Measurements from ENCODE around the gene TMEM81.

The TMEM81 gene

GRCh38 chr1:205121660-205122488 is 37.6 kb upstream of the TMEM81 start, which contains the start of gene RBBP5:
Gene RBBP5, minus strand, starts transcription at chr1:205121978. Its CDS starts 105 bp downstream, at chr1:205121873.
- Histone ChIP-seq H3K36me3 (ENCODE audit: insufficient read depth, insufficient read length, low read length) (peaks cover 34% of the 10 kb centered on the region), H3K9me3 (ENCODE audit: insufficient read depth, low read length) (no peaks in the 10 kb centered on the region), H3K27me3 (ENCODE audit: insufficient read depth, insufficient read length) (no peaks in the 10 kb centered on the region), H3K9ac (ENCODE audit: insufficient read length, low read depth) (peak within 1 kb of the TSS; percentile 98), H3K4me3 (ENCODE audit: insufficient read length, low read depth) (peak within 1 kb of the TSS; percentile 94), H3K4me1 (ENCODE audit: insufficient read depth, insufficient read length) (no peaks in the 10 kb centered on the region)
- DNase-seq (ENCODE audit: low read depth, low spot score) = peak; percentile 100
- no peak for TF ChIP-seq ZNF274 (IDR thresholded peaks at IDR 0.05; ENCODE audit: low read depth, low read length)
- TF ChIP-seq YY1 (IDR thresholded peaks at IDR 0.05; ENCODE audit: insufficient read depth, insufficient read length) = peak; percentile 48
- TF ChIP-seq SUZ12 (IDR thresholded peaks at IDR 0.05; ENCODE audit: extremely low read depth, insufficient read depth, insufficient read length) = no peak

- DNase-seq (ENCODE audit: low read depth, low spot score) = no peak
- Histone ChIP-seq H3K36me3 (ENCODE audit: insufficient read depth, insufficient read length, low read length) (peaks cover 63% of the 10 kb centered on the region), H3K9ac (ENCODE audit: insufficient read length, low read depth) (no peak overlapping the region), H3K4me3 (ENCODE audit: insufficient read length, low read depth) (no peak overlapping the region), H3K27me3 (ENCODE audit: insufficient read depth, insufficient read length) (no peaks in the 10 kb centered on the region), H3K4me1 (ENCODE audit: insufficient read depth, insufficient read length) (no peaks in the 10 kb centered on the region), H3K9me3 (ENCODE audit: insufficient read depth, low read length) (no peaks in the 10 kb centered on the region)
- TF ChIP-seq SUZ12 (IDR thresholded peaks at IDR 0.05; ENCODE audit: extremely low read depth, insufficient read depth, insufficient read length) = no peak
- no peak for TF ChIP-seq YY1 (IDR thresholded peaks at IDR 0.05; ENCODE audit: insufficient read depth, insufficient read length)
- no peak for TF ChIP-seq ZNF274 (IDR thresholded peaks at IDR 0.05; ENCODE audit: low read depth, low read length)
These were observed 34.5 kb upstream of the TMEM81 start for GRCh38 chr1:205118752-205119151.

GRCh38 chr1:205111354-205111753 is 27.1 kb upstream of the TMEM81 start:
- no peak for DNase-seq (ENCODE audit: low read depth, low spot score)
- Histone ChIP-seq H3K36me3 (ENCODE audit: insufficient read depth, insufficient read length, low read length) (peaks cover 59% of the 10 kb centered on the region), H3K4me3 (ENCODE audit: insufficient read length, low read depth) (no peak overlapping the region), H3K27me3 (ENCODE audit: insufficient read depth, insufficient read length) (no peaks in the 10 kb centered on the region), H3K4me1 (ENCODE audit: insufficient read depth, insufficient read length) (no peaks in the 10 kb centered on the region), H3K9me3 (ENCODE audit: insufficient read depth, low read length) (no peaks in the 10 kb centered on the region), H3K9ac (ENCODE audit: insufficient read length, low read depth) (no peak overlapping the region)
- TF ChIP-seq ZNF274 (IDR thresholded peaks at IDR 0.05; ENCODE audit: low read depth, low read length) = no peak
- TF ChIP-seq YY1 (IDR thresholded peaks at IDR 0.05; ENCODE audit: insufficient read depth, insufficient read length) = no peak
- TF ChIP-seq SUZ12 (IDR thresholded peaks at IDR 0.05; ENCODE audit: extremely low read depth, insufficient read depth, insufficient read length) = no peak

- peaks cover 54% of the 10 kb centered on the region for H3K36me3 ChIP-seq (ENCODE audit: insufficient read depth, insufficient read length, low read length)
- no peak overlapping the region for H3K9ac ChIP-seq (ENCODE audit: insufficient read length, low read depth)
These were observed 25.5 kb upstream of the TMEM81 start for GRCh38 chr1:205109711-205110110.

GRCh38 chr1:205109269-205109668 is 25.0 kb upstream of the TMEM81 start:
- DNase-seq (ENCODE audit: low read depth, low spot score) = no peak
- no peak overlapping the region for H3K4me3 ChIP-seq (ENCODE audit: insufficient read length, low read depth)
- H3K36me3 ChIP-seq (ENCODE audit: insufficient read depth, insufficient read length, low read length) = peaks cover 52% of the 10 kb centered on the region
- H3K9ac ChIP-seq (ENCODE audit: insufficient read length, low read depth) = no peak overlapping the region
- H3K27me3 ChIP-seq (ENCODE audit: insufficient read depth, insufficient read length) = no peaks in the 10 kb centered on the region
- H3K9me3 ChIP-seq (ENCODE audit: insufficient read depth, low read length) = no peaks in the 10 kb centered on the region
- no peaks in the 10 kb centered on the region for H3K4me1 ChIP-seq (ENCODE audit: insufficient read depth, insufficient read length)
- no peak for TF ChIP-seq ZNF274 (IDR thresholded peaks at IDR 0.05; ENCODE audit: low read depth, low read length)
- no peak for TF ChIP-seq SUZ12 (IDR thresholded peaks at IDR 0.05; ENCODE audit: extremely low read depth, insufficient read depth, insufficient read length)
- TF ChIP-seq YY1 (IDR thresholded peaks at IDR 0.05; ENCODE audit: insufficient read depth, insufficient read length) = no peak

More at GRCh38 chr1:205109711-205110110, 25.5 kb upstream of the TMEM81 start:
- Histone ChIP-seq H3K4me3 (ENCODE audit: insufficient read length, low read depth) (no peak overlapping the region), H3K27me3 (ENCODE audit: insufficient read depth, insufficient read length) (no peaks in the 10 kb centered on the region), H3K9me3 (ENCODE audit: insufficient read depth, low read length) (no peaks in the 10 kb centered on the region), H3K4me1 (ENCODE audit: insufficient read depth, insufficient read length) (no peaks in the 10 kb centered on the region)
- TF ChIP-seq SUZ12 (IDR thresholded peaks at IDR 0.05; ENCODE audit: extremely low read depth, insufficient read depth, insufficient read length) (no peak), YY1 (IDR thresholded peaks at IDR 0.05; ENCODE audit: insufficient read depth, insufficient read length) (no peak), ZNF274 (IDR thresholded peaks at IDR 0.05; ENCODE audit: low read depth, low read length) (no peak)
- DNase-seq (ENCODE audit: low read depth, low spot score) = no peak

GRCh38 chr1:205108464-205108863 is 24.2 kb upstream of the TMEM81 start:
- no peak for DNase-seq (ENCODE audit: low read depth, low spot score)
- H3K9ac ChIP-seq (ENCODE audit: insufficient read length, low read depth) = no peak overlapping the region
- peaks cover 55% of the 10 kb centered on the region for H3K36me3 ChIP-seq (ENCODE audit: insufficient read depth, insufficient read length, low read length)
- no peaks in the 10 kb centered on the region for H3K27me3 ChIP-seq (ENCODE audit: insufficient read depth, insufficient read length)
- TF ChIP-seq YY1 (IDR thresholded peaks at IDR 0.05; ENCODE audit: insufficient read depth, insufficient read length) = no peak
- TF ChIP-seq ZNF274 (IDR thresholded peaks at IDR 0.05; ENCODE audit: low read depth, low read length) = no peak
- no peak for TF ChIP-seq SUZ12 (IDR thresholded peaks at IDR 0.05; ENCODE audit: extremely low read depth, insufficient read depth, insufficient read length)
- no peaks in the 10 kb centered on the region for H3K9me3 ChIP-seq (ENCODE audit: insufficient read depth, low read length)
- no peaks in the 10 kb centered on the region for H3K4me1 ChIP-seq (ENCODE audit: insufficient read depth, insufficient read length)
- H3K4me3 ChIP-seq (ENCODE audit: insufficient read length, low read depth) = no peak overlapping the region

- Histone ChIP-seq H3K9ac (ENCODE audit: insufficient read length, low read depth) (no peak overlapping the region), H3K9me3 (ENCODE audit: insufficient read depth, low read length) (no peaks in the 10 kb centered on the region), H3K4me1 (ENCODE audit: insufficient read depth, insufficient read length) (no peaks in the 10 kb centered on the region), H3K27me3 (ENCODE audit: insufficient read depth, insufficient read length) (no peaks in the 10 kb centered on the region), H3K36me3 (ENCODE audit: insufficient read depth, insufficient read length, low read length) (peaks cover 54% of the 10 kb centered on the region), H3K4me3 (ENCODE audit: insufficient read length, low read depth) (no peak overlapping the region)
- no peak for TF ChIP-seq YY1 (IDR thresholded peaks at IDR 0.05; ENCODE audit: insufficient read depth, insufficient read length)
- TF ChIP-seq ZNF274 (IDR thresholded peaks at IDR 0.05; ENCODE audit: low read depth, low read length) = no peak
- no peak for TF ChIP-seq SUZ12 (IDR thresholded peaks at IDR 0.05; ENCODE audit: extremely low read depth, insufficient read depth, insufficient read length)
- DNase-seq (ENCODE audit: low read depth, low spot score) = no peak
These were observed 23.1 kb upstream of the TMEM81 start for GRCh38 chr1:205107327-205107726.
